Measurements from ENCODE around the gene MUSTN1. TPM values are rescaled to one million over a fixed set of nuclear protein-coding genes. Genes with fewer than 3 reads are reported as not detected.

The MUSTN1 gene
- polyA plus RNA-seq, 3 donors = 0.22 to 0.45 TPM; not detected in 1

GRCh38 chr3:52809662-52810377 is 25.0 kb downstream of the MUSTN1 start:
- DNase-seq (ENCODE audit: low read depth in 3 of 3, low spot score in 2 of 3) = no peak

- no peak for DNase-seq (ENCODE audit: low read depth in 3 of 3, low spot score in 2 of 3)
These were observed 25.7 kb downstream of the MUSTN1 start for GRCh38 chr3:52809149-52809548.

DNA sequence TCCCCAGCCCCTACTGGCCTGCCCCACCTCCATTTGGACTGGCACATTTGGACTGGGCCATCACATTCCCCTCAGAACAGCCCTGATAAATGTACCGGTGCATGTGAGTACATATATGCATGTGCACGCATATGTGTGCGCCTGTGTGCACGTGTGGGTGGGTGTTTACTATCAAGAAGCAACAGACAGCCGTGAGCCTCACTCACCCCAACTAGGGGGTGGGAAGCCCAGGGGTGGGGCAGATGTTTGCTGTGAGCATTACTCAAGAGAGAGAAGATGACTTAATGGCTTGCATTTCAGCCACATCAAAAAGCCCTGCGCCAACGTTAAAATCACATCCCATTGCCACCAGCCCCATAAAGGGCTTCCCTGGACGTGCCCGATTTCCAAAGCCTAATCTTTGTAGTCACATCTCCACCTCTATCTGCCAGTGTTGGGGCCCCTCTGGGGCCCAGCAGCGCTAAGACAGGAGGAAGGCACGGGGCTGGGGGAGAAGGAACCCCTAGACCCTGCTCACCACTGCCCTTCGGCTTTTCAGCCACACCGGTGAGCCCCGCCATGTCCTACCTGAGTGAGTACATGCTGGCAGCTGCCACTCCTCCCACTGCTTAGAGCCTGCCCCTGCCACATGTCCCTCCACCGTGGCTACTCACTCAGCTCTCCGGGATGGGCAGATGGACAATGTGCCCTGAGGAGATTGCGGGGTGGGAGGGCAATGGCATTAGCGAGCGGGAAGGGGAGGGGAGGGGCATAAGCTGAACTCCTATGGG is 29.4 kb downstream of the MUSTN1 start:
- DNase-seq (ENCODE audit: low read depth in 3 of 3, low spot score in 2 of 3) = no peak

DNA sequence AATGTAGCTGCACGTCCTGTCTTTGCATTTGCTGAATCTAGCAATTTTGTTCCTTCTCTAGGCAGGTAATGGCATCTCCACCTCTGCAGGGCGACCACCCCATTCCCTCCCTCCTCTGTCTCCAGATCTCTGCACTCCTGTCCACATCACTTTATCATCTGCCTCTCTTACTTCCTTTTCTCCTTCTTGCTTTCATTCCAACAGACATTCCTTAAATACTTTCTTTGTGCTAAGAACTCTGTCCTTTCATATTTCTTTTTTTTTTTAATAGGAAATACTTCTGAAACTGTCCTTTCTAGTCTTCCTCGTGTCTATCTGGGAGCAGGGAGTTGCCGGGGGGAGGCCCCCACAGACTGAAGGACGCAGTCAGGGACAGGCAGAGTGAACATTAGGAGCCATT is 33.0 kb downstream of the MUSTN1 start:
- DNase-seq (ENCODE audit: low read depth in 3 of 3, low spot score in 2 of 3) = no peak

DNA sequence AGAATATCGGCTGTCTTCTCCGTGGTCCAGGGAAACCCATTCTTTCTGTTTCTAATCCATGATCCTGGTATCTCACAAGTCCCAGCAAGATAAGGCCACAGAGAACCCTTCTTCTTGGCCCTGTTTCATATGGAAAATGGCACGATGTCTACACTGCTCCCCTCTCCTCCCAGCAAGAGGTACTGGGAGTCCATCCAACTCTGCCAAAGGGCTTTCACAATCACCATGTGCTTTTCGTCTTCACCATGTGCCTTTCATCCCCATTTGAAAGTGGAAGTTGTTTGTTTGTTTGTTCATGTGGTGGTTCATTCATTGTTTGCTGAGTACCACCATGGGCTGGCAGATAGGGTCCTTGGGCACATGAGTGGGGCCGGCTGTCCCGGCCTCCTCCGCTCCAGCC is 34.7 kb downstream of the MUSTN1 start:
- no peak for DNase-seq (ENCODE audit: low read depth in 3 of 3, low spot score in 2 of 3)

- DNase-seq (ENCODE audit: low read depth in 3 of 3, low spot score in 2 of 3) = no peak
These were observed 35.8 kb downstream of the MUSTN1 start for GRCh38 chr3:52798978-52799476.

- DNase-seq (ENCODE audit: low read depth in 3 of 3, low spot score in 2 of 3) = no peak
These were observed 36.3 kb downstream of the MUSTN1 start for GRCh38 chr3:52798376-52798977.

- DNase-seq (ENCODE audit: low read depth in 3 of 3, low spot score in 2 of 3) = no peak
These were observed 38.4 kb downstream of the MUSTN1 start for GRCh38 chr3:52796411-52796810.

DNA sequence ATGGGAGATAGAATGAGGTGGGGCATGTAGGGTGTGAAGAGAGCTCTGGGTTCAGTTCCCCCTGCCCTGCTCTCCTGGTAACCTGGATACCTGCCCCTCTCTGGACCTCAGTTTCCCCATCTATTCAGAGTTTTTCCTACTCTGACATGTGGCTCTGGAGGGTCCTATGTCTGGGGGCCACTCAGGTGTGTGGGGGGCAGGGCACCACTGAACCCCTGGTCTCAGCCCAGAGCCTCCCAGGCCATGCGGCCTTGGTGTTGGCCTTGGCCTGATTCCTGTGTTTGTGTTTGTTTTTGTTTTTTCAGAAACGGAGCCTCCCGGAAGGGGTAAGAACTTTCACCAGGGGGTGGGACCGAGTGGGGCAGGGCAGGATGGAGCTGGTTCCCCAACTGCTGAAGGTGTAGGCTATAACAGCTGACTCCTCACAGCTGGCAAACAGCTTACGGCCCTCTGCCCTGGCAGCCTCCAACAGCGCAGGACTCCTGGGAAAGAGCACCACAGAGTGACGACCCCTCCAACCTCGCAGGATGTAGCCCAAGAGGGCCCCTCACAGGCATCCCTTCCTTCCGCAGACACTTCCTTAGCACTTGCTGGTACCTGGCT is 39.4 kb downstream of the MUSTN1 start:
- DNase-seq (ENCODE audit: low read depth in 3 of 3, low spot score in 2 of 3) = no peak

GRCh38 chr3:52794612-52795099 is 40.2 kb downstream of the MUSTN1 start, which contains the start of gene ITIH3:
ITIH3 (plus strand) TSS chr3:52794796; CDS start chr3:52794804, 8 bp downstream.
- no peak for DNase-seq (ENCODE audit: low read depth in 3 of 3, low spot score in 2 of 3)

DNA sequence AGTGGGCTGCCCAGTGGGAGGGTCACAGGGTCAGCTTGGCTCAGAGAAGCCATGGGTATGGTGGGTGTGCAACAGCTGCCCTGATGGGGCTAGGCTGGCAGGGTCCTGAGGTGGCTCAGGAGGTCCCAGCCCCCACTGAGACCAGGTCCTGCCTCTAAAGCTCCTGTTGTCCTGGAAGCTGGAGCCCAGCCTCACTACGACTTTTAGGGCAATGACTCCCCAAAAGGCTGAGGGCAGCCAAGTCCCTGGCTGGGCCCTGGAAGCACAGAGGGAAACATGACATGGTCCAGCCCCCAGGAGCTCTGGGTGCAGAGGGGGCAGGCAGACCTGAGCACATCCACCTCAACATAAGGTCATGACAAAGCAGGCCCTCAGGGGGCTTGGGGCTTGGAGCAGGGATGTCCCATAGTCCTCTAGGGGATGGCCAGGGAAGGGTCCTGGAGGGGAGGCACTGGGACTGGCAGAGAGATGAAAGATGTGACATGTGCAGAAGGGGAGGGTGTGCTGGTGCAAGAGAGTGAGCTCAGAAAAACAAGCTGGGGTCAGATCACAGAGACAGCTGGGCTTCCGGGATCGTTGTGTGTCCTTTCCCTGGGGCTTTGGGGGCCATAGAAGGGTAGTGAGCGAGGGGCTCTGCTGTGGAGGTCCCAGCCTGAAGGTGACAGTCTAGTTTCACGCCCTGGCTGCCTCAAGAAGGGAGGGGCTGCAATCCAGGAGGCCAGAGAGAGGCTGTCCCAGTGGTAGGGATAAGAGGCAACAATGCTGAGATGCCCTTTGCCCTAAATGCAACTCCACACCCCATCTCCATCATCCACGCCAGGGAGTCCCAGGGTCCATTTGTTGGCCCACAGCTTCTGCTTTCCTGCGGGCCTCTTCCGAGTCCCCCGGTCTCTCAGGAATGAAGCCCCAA is 40.9 kb downstream of the MUSTN1 start:
- no peak for DNase-seq (ENCODE audit: low read depth in 3 of 3, low spot score in 2 of 3)

- DNase-seq (ENCODE audit: low read depth in 3 of 3, low spot score in 2 of 3) = no peak
These were observed 41.7 kb downstream of the MUSTN1 start for GRCh38 chr3:52792961-52793695.

- no peak for DNase-seq (ENCODE audit: low read depth in 3 of 3, low spot score in 2 of 3)
These were observed 42.4 kb downstream of the MUSTN1 start for GRCh38 chr3:52792413-52792812.

- DNase-seq (ENCODE audit: low read depth in 3 of 3, low spot score in 2 of 3) = no peak
These were observed 42.9 kb downstream of the MUSTN1 start for GRCh38 chr3:52791928-52792327.

DNA sequence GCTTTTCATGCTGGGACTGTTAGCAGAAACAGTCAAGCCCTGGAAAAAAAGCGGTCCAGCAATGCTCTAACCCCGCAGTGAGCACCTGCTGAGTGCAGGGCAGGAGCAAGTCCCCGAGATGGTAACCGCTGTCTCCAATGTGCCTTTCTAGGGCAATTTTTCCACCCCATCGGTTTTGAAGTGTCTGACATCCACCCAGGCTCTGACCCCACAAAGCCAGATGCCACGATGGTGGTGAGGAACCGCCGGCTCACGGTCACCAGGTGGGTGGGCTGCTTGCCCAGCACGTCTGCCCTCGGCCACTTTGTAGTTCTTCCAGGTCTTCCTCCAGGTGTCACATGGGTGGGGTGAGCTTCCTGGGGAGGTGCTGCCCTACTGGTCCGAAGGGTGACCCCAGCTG is 43.5 kb downstream of the MUSTN1 start:
- DNase-seq (ENCODE audit: low read depth in 3 of 3, low spot score in 2 of 3) = no peak

DNA sequence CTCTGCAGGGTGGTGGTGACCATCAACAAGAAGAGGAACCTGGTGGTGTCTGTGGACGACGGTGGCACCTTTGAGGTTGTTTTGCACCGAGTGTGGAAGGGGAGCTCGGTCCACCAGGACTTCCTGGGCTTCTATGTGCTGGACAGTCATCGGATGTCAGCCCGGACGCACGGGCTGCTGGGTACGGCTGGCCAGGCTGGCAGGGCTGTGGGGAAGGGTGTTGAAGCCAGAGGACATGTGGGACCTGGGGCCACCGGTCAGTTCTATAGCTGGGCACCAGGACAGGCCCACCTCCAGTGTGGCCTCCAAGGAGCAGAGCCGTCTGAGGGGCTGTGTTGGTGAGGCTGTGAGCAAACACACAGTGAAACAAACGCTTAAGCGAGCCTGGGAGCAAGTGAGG is 44.1 kb downstream of the MUSTN1 start:
- DNase-seq (ENCODE audit: low read depth in 3 of 3, low spot score in 2 of 3) = no peak

DNA sequence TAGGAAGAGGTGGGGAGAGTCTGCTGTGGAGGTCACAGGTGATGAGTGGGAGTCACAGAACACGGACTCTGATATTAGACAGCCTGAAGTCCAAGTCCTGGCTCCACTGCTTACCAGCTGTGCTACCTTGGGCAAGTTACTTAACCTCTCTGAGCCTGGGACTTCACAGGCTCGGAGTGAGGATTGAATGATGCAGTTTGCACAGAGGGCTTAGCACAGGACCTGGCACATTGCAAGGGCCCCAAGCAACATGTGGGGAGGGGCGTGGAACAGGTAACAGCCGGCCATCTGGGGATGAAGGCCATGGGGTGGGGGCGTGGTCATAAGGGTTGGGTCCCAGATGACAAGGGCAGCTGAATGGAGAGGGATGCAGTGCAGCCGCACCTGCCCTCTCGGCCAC is 44.5 kb downstream of the MUSTN1 start:
- DNase-seq (ENCODE audit: low read depth in 3 of 3, low spot score in 2 of 3) = no peak

DNA sequence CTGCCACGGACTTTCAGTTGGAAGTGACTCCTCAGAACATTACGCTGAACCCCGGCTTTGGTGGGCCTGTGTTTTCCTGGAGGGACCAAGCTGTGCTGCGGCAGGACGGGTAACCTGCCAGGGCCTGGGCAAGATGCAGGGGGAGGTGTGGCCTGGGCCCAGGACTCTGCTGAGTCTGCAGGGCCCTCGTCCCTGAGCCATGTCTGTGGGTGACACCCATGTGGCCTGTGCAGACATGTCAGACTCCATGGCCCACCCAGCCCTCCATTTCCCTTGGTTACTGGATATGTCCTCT is 45.1 kb downstream of the MUSTN1 start:
- DNase-seq (ENCODE audit: low read depth in 3 of 3, low spot score in 2 of 3) = no peak
